ENCODE measurements around the gene SLC39A7. TPM values are rescaled to one million over a fixed set of nuclear protein-coding genes. Genes with fewer than 3 reads are reported as not detected.

Gene SLC39A7
- total and polyA plus RNA-seq, 2 of the 13 experiments (the other 11 are each of a cell fraction or from before 2014, with no cell fraction given) = 142 to 229 TPM

DNA sequence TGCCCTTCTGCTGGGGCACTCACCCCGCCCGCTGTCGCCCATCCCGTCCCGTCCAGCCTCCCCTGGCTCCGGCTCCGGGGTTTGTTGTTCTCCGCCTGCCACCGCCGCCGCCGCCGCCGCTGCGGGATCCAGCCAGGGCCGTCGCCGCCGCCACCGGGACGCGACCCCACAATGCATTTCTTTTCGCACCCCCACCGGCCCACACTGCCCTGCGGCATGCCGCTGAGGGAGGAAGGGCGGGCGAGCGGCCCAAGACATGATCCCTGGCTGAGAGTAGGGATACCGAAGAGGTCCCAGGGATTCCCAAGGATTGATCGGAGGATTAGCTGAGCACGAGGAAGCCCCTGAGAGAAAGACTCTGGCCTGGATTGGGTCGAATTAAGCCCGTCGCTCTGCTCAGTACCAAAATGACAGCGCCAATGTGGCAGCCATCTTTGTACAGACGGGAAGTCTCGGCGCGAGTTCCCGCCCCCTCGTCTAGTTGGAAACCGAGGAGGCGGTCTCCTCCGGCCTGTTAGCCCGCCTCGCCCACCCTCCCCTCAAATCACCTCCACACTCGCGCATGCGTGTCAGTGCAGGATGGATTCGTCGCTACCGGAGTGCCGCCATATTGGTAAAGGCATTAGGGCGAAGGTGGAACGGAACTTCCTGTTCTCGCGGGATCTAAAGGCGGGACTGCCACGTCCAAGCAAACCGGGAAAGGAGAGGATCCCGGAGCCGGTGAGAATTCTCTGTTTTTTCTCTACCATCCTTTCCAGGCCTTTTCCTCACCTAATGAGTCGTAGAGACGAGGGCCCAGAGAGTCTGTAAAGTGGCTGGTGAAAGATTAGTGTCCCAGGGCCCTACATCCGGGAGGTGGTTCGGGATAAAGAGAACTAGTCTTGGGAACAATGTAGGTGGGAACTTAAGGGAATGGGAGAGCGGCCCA lies at the start of gene SLC39A7, which contains the start of gene RXRB (continued):
- TF ChIP-seq HDAC6 (IDR thresholded peaks at IDR 0.05; ENCODE audit: low read depth, low read length) (no peak), CHD4 (IDR thresholded peaks at IDR 0.05; ENCODE audit: borderline replicate concordance, low read length) (no peak; the same call in 1 of the 2 replicates), HHEX (CRISPR knock-in tag; IDR thresholded peaks at IDR 0.05) (0 out of 2 replicates have a peak, but pooled peaks have one; percentile 25), FIP1L1 (IDR thresholded peaks at IDR 0.05; ENCODE audit: borderline replicate concordance, insufficient read depth, low read depth, low read length) (no peak), KDM4B (CRISPR knock-in tag; IDR thresholded peaks at IDR 0.05) (0 out of 2 replicates have a peak, but pooled peaks have one; percentile 3), ZNF230 (CRISPR knock-in tag; IDR thresholded peaks at IDR 0.05) (no peak; the same call in none of the 2 replicates), HNRNPL (IDR thresholded peaks at IDR 0.05; ENCODE audit: low read depth, low read length) (0 out of 2 replicates have a peak, but pooled peaks have one; percentile 41), KLF12 (CRISPR knock-in tag; IDR thresholded peaks at IDR 0.05; ENCODE audit: borderline replicate concordance) (0 out of 2 replicates have a peak, but pooled peaks have one; percentile 76), ASH2L (IDR thresholded peaks at IDR 0.05; ENCODE audit: insufficient read length, low read depth, low read length) (peak; percentile 97), HOXD1 (CRISPR knock-in tag; IDR thresholded peaks at IDR 0.05) (peak; percentile 96), ZNF75D (CRISPR knock-in tag; IDR thresholded peaks at IDR 0.05; ENCODE audit: borderline replicate concordance) (no peak), MTF2 (CRISPR knock-in tag; IDR thresholded peaks at IDR 0.05; ENCODE audit: borderline replicate concordance) (no peak), SMARCE1 (IDR thresholded peaks at IDR 0.05; ENCODE audit: borderline replicate concordance) (no peak), TCF7L2 (IDR thresholded peaks at IDR 0.05; ENCODE audit: low read depth, low read length) (no peak), ZNF343 (CRISPR knock-in tag; IDR thresholded peaks at IDR 0.05) (0 out of 2 replicates have a peak, but pooled peaks have one; percentile 73), ZSCAN12 (CRISPR knock-in tag; IDR thresholded peaks at IDR 0.05) (peak; percentile 88; the same call in 1 of the 2 replicates), SRSF9 (IDR thresholded peaks at IDR 0.05; ENCODE audit: borderline replicate concordance, insufficient read depth, low read depth, low read length, poor library complexity, severe bottlenecking) (no peak)
- TF ChIP-seq, protein P1, sequence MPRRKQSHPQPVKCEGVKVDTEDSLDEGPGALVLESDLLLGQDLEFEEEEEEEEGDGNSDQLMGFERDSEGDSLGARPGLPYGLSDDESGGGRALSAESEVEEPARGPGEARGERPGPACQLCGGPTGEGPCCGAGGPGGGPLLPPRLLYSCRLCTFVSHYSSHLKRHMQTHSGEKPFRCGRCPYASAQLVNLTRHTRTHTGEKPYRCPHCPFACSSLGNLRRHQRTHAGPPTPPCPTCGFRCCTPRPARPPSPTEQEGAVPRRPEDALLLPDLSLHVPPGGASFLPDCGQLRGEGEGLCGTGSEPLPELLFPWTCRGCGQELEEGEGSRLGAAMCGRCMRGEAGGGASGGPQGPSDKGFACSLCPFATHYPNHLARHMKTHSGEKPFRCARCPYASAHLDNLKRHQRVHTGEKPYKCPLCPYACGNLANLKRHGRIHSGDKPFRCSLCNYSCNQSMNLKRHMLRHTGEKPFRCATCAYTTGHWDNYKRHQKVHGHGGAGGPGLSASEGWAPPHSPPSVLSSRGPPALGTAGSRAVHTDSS (CRISPR knock-in tag; conservative IDR thresholded peaks at IDR 0.05) = 0 out of 2 replicates have a peak, but pooled peaks have one; percentile 57
- TF ChIP-seq, protein P2, sequence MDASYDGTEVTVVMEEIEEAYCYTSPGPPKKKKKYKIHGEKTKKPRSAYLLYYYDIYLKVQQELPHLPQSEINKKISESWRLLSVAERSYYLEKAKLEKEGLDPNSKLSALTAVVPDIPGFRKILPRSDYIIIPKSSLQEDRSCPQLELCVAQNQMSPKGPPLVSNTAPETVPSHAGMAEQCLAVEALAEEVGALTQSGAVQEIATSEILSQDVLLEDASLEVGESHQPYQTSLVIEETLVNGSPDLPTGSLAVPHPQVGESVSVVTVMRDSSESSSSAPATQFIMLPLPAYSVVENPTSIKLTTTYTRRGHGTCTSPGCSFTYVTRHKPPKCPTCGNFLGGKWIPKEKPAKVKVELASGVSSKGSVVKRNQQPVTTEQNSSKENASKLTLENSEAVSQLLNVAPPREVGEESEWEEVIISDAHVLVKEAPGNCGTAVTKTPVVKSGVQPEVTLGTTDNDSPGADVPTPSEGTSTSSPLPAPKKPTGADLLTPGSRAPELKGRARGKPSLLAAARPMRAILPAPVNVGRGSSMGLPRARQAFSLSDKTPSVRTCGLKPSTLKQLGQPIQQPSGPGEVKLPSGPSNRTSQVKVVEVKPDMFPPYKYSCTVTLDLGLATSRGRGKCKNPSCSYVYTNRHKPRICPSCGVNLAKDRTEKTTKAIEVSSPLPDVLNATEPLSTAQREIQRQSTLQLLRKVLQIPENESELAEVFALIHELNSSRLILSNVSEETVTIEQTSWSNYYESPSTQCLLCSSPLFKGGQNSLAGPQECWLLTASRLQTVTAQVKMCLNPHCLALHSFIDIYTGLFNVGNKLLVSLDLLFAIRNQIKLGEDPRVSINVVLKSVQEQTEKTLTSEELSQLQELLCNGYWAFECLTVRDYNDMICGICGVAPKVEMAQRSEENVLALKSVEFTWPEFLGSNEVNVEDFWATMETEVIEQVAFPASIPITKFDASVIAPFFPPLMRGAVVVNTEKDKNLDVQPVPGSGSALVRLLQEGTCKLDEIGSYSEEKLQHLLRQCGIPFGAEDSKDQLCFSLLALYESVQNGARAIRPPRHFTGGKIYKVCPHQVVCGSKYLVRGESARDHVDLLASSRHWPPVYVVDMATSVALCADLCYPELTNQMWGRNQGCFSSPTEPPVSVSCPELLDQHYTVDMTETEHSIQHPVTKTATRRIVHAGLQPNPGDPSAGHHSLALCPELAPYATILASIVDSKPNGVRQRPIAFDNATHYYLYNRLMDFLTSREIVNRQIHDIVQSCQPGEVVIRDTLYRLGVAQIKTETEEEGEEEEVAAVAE (CRISPR knock-in tag; IDR thresholded peaks at IDR 0.05; ENCODE audit: borderline replicate concordance) = peak; percentile 83
